Activated CD8-positive, alpha-beta T cell treated with anti-CD3 and anti-CD28 coated beads, Interleukin-2, amount 10 ng/mL, durations not matched to agents 7 days and 5 days (primary cell): ENCODE results near the gene IFT27. TPM values are rescaled to one million over a fixed set of nuclear protein-coding genes. Genes with fewer than 3 reads are reported as not detected.

Source experiments
- ATAC-seq: fragments of 150-1000 bp; cut with Tn5 transposase; one replicate; pipeline ENCODE4 v1.10.0; 2021; ENCODE audit warnings: moderate library complexity
- CTCF ChIA-PET: fragments of 350-600 bp; sonication (Branson Sonifier 250); formaldehyde crosslinking; loops from one replicate; lab custom pipeline; 2021; ENCODE audit warnings: antibody characterized with exemption; lab: Charles Lee
- POLR2A ChIA-PET: fragments of 350-600 bp; sonication (Branson Sonifier 250); formaldehyde crosslinking; loops from one replicate; lab custom pipeline; 2021; ENCODE audit warnings: antibody characterized with exemption; lab: Charles Lee
- DNase-seq: peaks from one replicate; pipeline ENCODE4 v3.0.0-alpha.2; 2020
- H3K27ac Mint-ChIP-seq: one replicate; pipeline ENCODE4 v1.8.0; 2021; ENCODE audit warnings: mild to moderate bottlenecking, mixed read lengths
- H3K27me3 Mint-ChIP-seq: one replicate; pipeline ENCODE4 v1.8.0; 2021; ENCODE audit warnings: low read depth, mixed read lengths
- H3K36me3 Mint-ChIP-seq: one replicate; pipeline ENCODE4 v1.8.0; 2021; ENCODE audit warnings: low read depth, mixed read lengths
- H3K4me1 Mint-ChIP-seq: one replicate; pipeline ENCODE4 v1.8.0; 2021; ENCODE audit warnings: low read depth, mixed read lengths
- H3K4me3 Mint-ChIP-seq: one replicate; pipeline ENCODE4 v1.8.0; 2021; ENCODE audit warnings: mild to moderate bottlenecking, mixed read lengths
- H3K9me3 Mint-ChIP-seq: one replicate; pipeline ENCODE4 v1.8.0; 2022; ENCODE audit warnings: mixed read lengths; ENCODE audit not compliant: insufficient read depth
- total RNA-seq, 2 experiments: library from RNA; stranded (reverse); gene quantifications; one replicate each; pipeline ENCODE4 v1.2.3, GENCODE V29; 2021

The IFT27 gene
- total RNA-seq, 2 experiments from 2014 or later, result 26.5 to 27.2 TPM

DNA sequence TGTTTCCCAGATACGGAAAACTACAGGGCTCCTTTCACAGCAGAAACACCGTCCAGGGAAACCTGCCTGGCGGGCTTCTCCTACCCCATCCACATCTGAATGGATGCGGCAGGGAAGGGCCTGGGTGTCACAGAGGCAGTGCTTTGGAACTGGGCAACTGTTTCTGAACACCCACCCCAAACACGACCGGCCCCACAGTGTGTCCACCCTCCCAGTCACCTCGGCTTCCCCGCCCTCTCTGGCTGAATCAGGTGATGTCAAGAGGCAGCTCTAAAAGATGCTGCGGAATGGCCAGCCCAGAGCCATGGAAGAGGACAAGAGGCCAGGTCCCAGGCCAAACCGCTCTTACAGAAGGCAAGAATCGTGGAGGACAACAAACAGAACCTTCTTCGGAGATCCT is 22.0 kb downstream of the IFT27 start:
- no peaks in the 10 kb centered on the region for H3K4me1 Mint-ChIP-seq
- no peak overlapping the region for H3K4me3 Mint-ChIP-seq
- no peaks in the 10 kb centered on the region for H3K36me3 Mint-ChIP-seq
- POLR2A ChIA-PET, result no interaction called here
- ATAC-seq (no peak), DNase-seq (no peak)
- CTCF ChIA-PET, result no interaction called here
- H3K27ac Mint-ChIP-seq, result no peak overlapping the region
- H3K9me3 Mint-ChIP-seq, result no peaks in the 10 kb centered on the region
- H3K27me3 Mint-ChIP-seq, result peaks cover 4% of the 10 kb centered on the region

- Mint-ChIP-seq H3K36me3 (no peaks in the 10 kb centered on the region), H3K9me3 (no peaks in the 10 kb centered on the region), H3K4me3 (no peak overlapping the region), H3K27me3 (peaks cover 4% of the 10 kb centered on the region), H3K27ac (no peak overlapping the region), H3K4me1 (no peaks in the 10 kb centered on the region)
- ChIA-PET POLR2A (no interaction called here), CTCF (no interaction called here)
- DNase-seq, result no peak
- ATAC-seq, result no peak
Measured at GRCh38 chr22:36753120-36753802, 22.7 kb downstream of the IFT27 start.

- no peaks in the 10 kb centered on the region for H3K27me3 Mint-ChIP-seq
- H3K27ac Mint-ChIP-seq, result no peak overlapping the region
- no peaks in the 10 kb centered on the region for H3K9me3 Mint-ChIP-seq
- H3K4me3 Mint-ChIP-seq, result no peak overlapping the region
- H3K4me1 Mint-ChIP-seq, result no peaks in the 10 kb centered on the region
- DNase-seq, result no peak
- ChIA-PET CTCF (no interaction called here), POLR2A (no interaction called here)
- no peaks in the 10 kb centered on the region for H3K36me3 Mint-ChIP-seq
- ATAC-seq, result no peak
Measured at GRCh38 chr22:36746375-36746970, 29.4 kb downstream of the IFT27 start.

- DNase-seq (no peak), ATAC-seq (no peak)
- CTCF ChIA-PET, result no interaction called here
- Mint-ChIP-seq H3K4me1 (no peaks in the 10 kb centered on the region), H3K4me3 (no peak overlapping the region), H3K27ac (no peak overlapping the region), H3K27me3 (no peaks in the 10 kb centered on the region), H3K36me3 (no peaks in the 10 kb centered on the region), H3K9me3 (no peaks in the 10 kb centered on the region)
- POLR2A ChIA-PET, result no interaction called here
Measured at GRCh38 chr22:36745301-36745995, 30.5 kb downstream of the IFT27 start.

DNA sequence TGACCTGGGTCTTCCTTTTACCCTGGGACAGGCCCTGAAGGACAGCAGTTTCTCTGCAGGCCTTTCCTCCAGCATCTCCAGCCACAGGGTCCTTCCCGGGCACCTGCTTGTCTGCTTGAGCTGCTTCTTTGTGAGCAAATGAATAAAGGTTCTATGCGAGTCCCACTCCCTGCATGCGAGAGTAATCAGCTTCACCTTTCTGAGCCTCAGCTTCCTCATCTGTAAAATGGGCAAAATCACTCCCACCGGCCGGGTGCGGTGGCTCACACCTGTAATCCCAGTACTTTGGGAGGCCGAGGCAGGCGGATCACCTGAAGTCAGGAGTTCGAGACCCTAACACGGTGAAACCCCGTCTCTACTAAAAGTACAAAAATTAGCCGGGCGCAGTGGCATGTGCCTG is 31.1 kb downstream of the IFT27 start:
- Mint-ChIP-seq H3K27ac (no peak overlapping the region), H3K36me3 (no peaks in the 10 kb centered on the region), H3K4me1 (no peaks in the 10 kb centered on the region), H3K9me3 (no peaks in the 10 kb centered on the region), H3K4me3 (no peak overlapping the region), H3K27me3 (no peaks in the 10 kb centered on the region)
- DNase-seq (no peak), ATAC-seq (no peak)
- ChIA-PET POLR2A (no interaction called here), CTCF (no interaction called here)

- DNase-seq (no peak), ATAC-seq (no peak)
- no peak overlapping the region for H3K4me3 Mint-ChIP-seq
- CTCF ChIA-PET, result no interaction called here
- no peaks in the 10 kb centered on the region for H3K27me3 Mint-ChIP-seq
- no peaks in the 10 kb centered on the region for H3K9me3 Mint-ChIP-seq
- H3K36me3 Mint-ChIP-seq, result no peaks in the 10 kb centered on the region
- POLR2A ChIA-PET, result no interaction called here
- no peaks in the 10 kb centered on the region for H3K4me1 Mint-ChIP-seq
- no peak overlapping the region for H3K27ac Mint-ChIP-seq
Measured at GRCh38 chr22:36744413-36744765, 31.5 kb downstream of the IFT27 start.

GRCh38 chr22:36743591-36744412 is 32.1 kb downstream of the IFT27 start:
- H3K27me3 Mint-ChIP-seq, result peaks cover 4% of the 10 kb centered on the region
- H3K36me3 Mint-ChIP-seq, result no peaks in the 10 kb centered on the region
- H3K27ac Mint-ChIP-seq, result no peak overlapping the region
- H3K4me1 Mint-ChIP-seq, result no peaks in the 10 kb centered on the region
- H3K9me3 Mint-ChIP-seq, result no peaks in the 10 kb centered on the region
- DNase-seq (no peak), ATAC-seq (no peak)
- CTCF ChIA-PET, result interaction anchor here (1.5 kb wide), 1 partner anchor 13 kb away, joined by 4 read pairs; no protein-coding TSS in a partner anchor
- POLR2A ChIA-PET, result no interaction called here
- H3K4me3 Mint-ChIP-seq, result no peak overlapping the region

DNA sequence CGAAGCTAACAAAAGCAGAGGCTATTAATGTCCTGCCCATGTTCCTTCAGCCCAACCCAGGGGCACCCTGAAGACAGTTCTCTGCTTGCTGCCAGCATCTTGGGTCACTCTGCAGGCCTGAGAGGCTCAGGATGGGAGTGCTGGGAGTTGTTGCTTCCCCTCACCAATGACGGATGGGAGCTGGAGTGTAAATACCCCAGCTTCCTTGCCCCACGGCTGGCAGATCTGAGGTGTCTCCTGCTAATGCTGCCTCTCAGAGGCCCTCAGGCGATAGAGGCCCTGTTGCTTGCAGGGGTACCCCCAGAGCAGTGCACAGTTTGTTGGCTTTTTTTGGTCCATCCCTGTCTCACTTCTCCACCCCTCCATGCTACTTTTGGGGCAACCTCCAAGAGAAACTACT is 32.9 kb downstream of the IFT27 start:
- no peak overlapping the region for H3K27ac Mint-ChIP-seq
- H3K36me3 Mint-ChIP-seq, result no peaks in the 10 kb centered on the region
- DNase-seq (no peak), ATAC-seq (no peak)
- CTCF ChIA-PET, result interaction anchor here (1.5 to 1.8 kb wide), 2 partner anchors 14 to 113 kb away, joined by 4 to 8 read pairs; no protein-coding TSS in a partner anchor
- no peaks in the 10 kb centered on the region for H3K4me1 Mint-ChIP-seq
- POLR2A ChIA-PET, result no interaction called here
- H3K4me3 Mint-ChIP-seq, result no peak overlapping the region
- no peaks in the 10 kb centered on the region for H3K9me3 Mint-ChIP-seq
- H3K27me3 Mint-ChIP-seq, result peaks cover 7% of the 10 kb centered on the region

DNA sequence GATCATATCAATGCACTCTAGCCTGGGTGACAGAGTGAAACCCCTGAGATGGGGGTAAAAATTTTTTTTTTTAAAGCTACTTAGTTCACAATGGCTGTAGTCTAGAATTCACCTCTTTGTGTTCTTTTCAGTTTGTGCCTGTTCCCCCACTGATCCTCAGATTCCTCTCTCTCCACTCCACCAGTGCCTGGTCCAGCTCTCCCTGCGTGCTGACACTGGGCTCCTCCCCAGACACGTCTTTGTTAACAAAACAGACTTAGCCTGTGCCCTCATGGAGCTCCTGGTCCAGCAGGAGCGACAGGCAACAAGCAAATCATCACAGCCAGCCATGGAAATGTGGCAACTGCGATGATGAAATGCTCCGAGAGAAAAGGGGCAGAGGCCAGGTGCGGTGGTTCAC is 34.0 kb downstream of the IFT27 start:
- POLR2A ChIA-PET, result no interaction called here
- no peak for ATAC-seq
- H3K27ac Mint-ChIP-seq, result no peak overlapping the region

DNA sequence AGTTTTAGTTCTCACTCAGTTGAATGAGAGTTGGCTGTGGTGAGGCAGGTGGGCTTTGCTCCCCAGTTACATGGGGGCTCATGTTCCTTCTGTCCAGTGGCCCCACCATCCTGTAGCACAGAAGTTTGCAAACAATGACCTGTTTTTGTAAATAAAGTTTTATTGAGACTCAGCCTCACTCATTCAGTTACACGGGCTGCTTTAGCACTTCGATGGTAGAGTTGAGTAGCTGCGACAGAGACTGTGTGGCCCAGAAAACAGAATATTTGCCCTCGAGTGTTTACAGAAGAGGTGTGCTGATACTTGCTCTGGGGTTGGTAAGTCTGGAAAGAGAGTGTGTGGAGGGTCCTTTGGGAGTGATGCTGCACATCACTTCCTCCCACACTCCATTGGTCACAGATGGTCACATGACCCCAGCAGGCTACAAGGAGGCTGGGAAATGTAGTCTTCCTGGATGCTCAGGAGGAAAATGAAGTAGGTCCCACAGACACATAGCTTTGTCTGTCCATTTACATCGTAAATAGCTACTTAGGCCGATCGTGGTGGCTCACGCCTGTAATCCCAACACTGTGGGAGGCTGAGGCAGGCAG is 34.6 kb downstream of the IFT27 start:
- no peak for ATAC-seq
- no peaks in the 10 kb centered on the region for H3K9me3 Mint-ChIP-seq
- no peak for DNase-seq
- POLR2A ChIA-PET, result no interaction called here
- H3K27me3 Mint-ChIP-seq, result peaks cover 10% of the 10 kb centered on the region
- no peaks in the 10 kb centered on the region for H3K4me1 Mint-ChIP-seq
- CTCF ChIA-PET, result interaction anchor here (1.8 kb wide), 1 partner anchor 115 kb away, joined by 8 read pairs; no protein-coding TSS in a partner anchor
- H3K36me3 Mint-ChIP-seq, result no peaks in the 10 kb centered on the region
- no peak overlapping the region for H3K4me3 Mint-ChIP-seq
- no peak overlapping the region for H3K27ac Mint-ChIP-seq

More for the DNA sequence above, 34.0 kb downstream of the IFT27 start:
- no peaks in the 10 kb centered on the region for H3K36me3 Mint-ChIP-seq
- CTCF ChIA-PET, result interaction anchor here (1.8 kb wide), 1 partner anchor 114 kb away, joined by 8 read pairs; no protein-coding TSS in a partner anchor
- no peaks in the 10 kb centered on the region for H3K4me1 Mint-ChIP-seq
- peaks cover 7% of the 10 kb centered on the region for H3K27me3 Mint-ChIP-seq
- no peak overlapping the region for H3K4me3 Mint-ChIP-seq
- no peak for DNase-seq
- H3K9me3 Mint-ChIP-seq, result no peaks in the 10 kb centered on the region

DNA sequence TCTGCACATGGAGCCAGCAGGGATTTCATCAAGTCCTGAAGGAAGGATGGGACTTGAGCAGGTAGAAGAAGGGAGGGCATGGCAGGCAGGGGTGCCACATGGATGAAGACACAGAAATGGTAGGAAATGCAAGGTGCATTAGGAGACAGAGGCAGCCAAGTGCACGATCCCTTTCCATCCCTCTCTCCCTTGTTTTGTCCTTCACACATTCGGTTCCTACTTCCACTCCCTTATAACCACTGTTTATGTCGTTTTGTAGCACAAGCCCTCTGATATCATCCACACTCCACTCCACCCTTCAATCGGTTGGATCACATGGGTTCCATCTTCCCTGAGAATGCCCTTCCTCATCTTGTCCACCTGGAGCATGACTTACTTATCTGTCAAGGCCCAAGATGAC is 35.2 kb downstream of the IFT27 start:
- ATAC-seq (no peak), DNase-seq (no peak)
- H3K9me3 Mint-ChIP-seq, result no peaks in the 10 kb centered on the region
- CTCF ChIA-PET, result no interaction called here
- POLR2A ChIA-PET, result no interaction called here
- H3K4me3 Mint-ChIP-seq, result no peak overlapping the region
- H3K27ac Mint-ChIP-seq, result no peak overlapping the region
- H3K4me1 Mint-ChIP-seq, result no peaks in the 10 kb centered on the region
- peaks cover 10% of the 10 kb centered on the region for H3K27me3 Mint-ChIP-seq
- no peaks in the 10 kb centered on the region for H3K36me3 Mint-ChIP-seq
